Measurements from ENCODE around the gene TRAPPC8.
"Not testable (repeated sequence)": the region's sequence is repeated elsewhere in the genome, so short reads cannot be mapped to it uniquely, and the experiment has no call there.

TRAPPC8 gene

GRCh38 chr18:31828613-31829012, 114.3 kb downstream of the TRAPPC8 start:
- TF ChIP-seq CTCF (IDR thresholded peaks at IDR 0.05; ENCODE audit: insufficient read depth, low read length) (no peak), GABPA (IDR thresholded peaks at IDR 0.05; ENCODE audit: low read depth) (no peak), POLR2AphosphoS5 (IDR thresholded peaks at IDR 0.05; ENCODE audit: low read depth) (no peak), REST (IDR thresholded peaks at IDR 0.05; ENCODE audit: insufficient replicate concordance, low read depth) (no peak), SPI1 (IDR thresholded peaks at IDR 0.05; ENCODE audit: borderline replicate concordance, low read depth) (peak; percentile 47; the same call in 1 of the 2 replicates)
- Histone ChIP-seq H3K27ac (replicated peaks) (no peak overlapping the region), H3K4me3 (replicated peaks; ENCODE audit: insufficient read depth, low read length) (no peak overlapping the region), H3K27me3 (ENCODE audit: insufficient read depth, poor library complexity, severe bottlenecking) (no peaks in the 10 kb centered on the region)
- DNase-seq (ENCODE audit: low read depth in 1 of 2, low spot score in 1 of 2): no peak

- not testable (repeated sequence) for H3K27ac ChIP-seq (replicated peaks); H3K4me3 ChIP-seq (replicated peaks; ENCODE audit: insufficient read depth, low read length); H3K27me3 ChIP-seq (ENCODE audit: insufficient read depth, poor library complexity, severe bottlenecking); DNase-seq (ENCODE audit: low read depth in 1 of 2, low spot score in 1 of 2)
These were observed 116.1 kb downstream of the TRAPPC8 start for GRCh38 chr18:31826673-31827325.

- no peaks in the 10 kb centered on the region for H3K27me3 ChIP-seq (ENCODE audit: insufficient read depth, poor library complexity, severe bottlenecking)
- no peak overlapping the region for H3K27ac ChIP-seq (replicated peaks)
- no peak for TF ChIP-seq REST (IDR thresholded peaks at IDR 0.05; ENCODE audit: insufficient replicate concordance, low read depth)
- TF ChIP-seq CTCF (IDR thresholded peaks at IDR 0.05; ENCODE audit: insufficient read depth, low read length): no peak
- TF ChIP-seq GABPA (IDR thresholded peaks at IDR 0.05; ENCODE audit: low read depth): no peak
- TF ChIP-seq SPI1 (IDR thresholded peaks at IDR 0.05; ENCODE audit: borderline replicate concordance, low read depth): no peak
- TF ChIP-seq POLR2AphosphoS5 (IDR thresholded peaks at IDR 0.05; ENCODE audit: low read depth): no peak
- no peak for DNase-seq (ENCODE audit: low read depth in 1 of 2, low spot score in 1 of 2)
- no peak overlapping the region for H3K4me3 ChIP-seq (replicated peaks; ENCODE audit: insufficient read depth, low read length)
These were observed 117.2 kb downstream of the TRAPPC8 start for GRCh38 chr18:31825772-31826171.

- TF ChIP-seq CTCF (IDR thresholded peaks at IDR 0.05; ENCODE audit: insufficient read depth, low read length) (no peak), SPI1 (IDR thresholded peaks at IDR 0.05; ENCODE audit: borderline replicate concordance, low read depth) (no peak), POLR2AphosphoS5 (IDR thresholded peaks at IDR 0.05; ENCODE audit: low read depth) (no peak), GABPA (IDR thresholded peaks at IDR 0.05; ENCODE audit: low read depth) (no peak), REST (IDR thresholded peaks at IDR 0.05; ENCODE audit: insufficient replicate concordance, low read depth) (no peak)
- Histone ChIP-seq H3K27me3 (ENCODE audit: insufficient read depth, poor library complexity, severe bottlenecking) (no peaks in the 10 kb centered on the region), H3K27ac (replicated peaks) (no peak overlapping the region), H3K4me3 (replicated peaks; ENCODE audit: insufficient read depth, low read length) (no peak overlapping the region)
- no peak for DNase-seq (ENCODE audit: low read depth in 1 of 2, low spot score in 1 of 2)
These were observed 121.3 kb downstream of the TRAPPC8 start for GRCh38 chr18:31821545-31822171.
